ENCODE results near the gene MFAP2. TPM values are rescaled to one million over a fixed set of nuclear protein-coding genes. Genes with fewer than 3 reads are reported as not detected.

Gene MFAP2
- total and polyA plus RNA-seq, 2 experiments from 2014 or later: 129 to 255 TPM

GRCh38 chr1:17004466-17005364, 24.3 kb upstream of the MFAP2 start:
- Histone ChIP-seq H3F3A (replicated peaks; ENCODE audit: low read depth) (0 out of 2 replicates have a peak, but pooled peaks cover 5% of the 10 kb centered on the region), H2AFZ (no peak overlapping the region), H3K4me1 (ENCODE audit: insufficient read depth) (peaks cover 10% of the 10 kb centered on the region), H3K27ac (ENCODE audit: low read depth) (no peak overlapping the region), H3K27me3 (ENCODE audit: insufficient read depth) (no peaks in the 10 kb centered on the region), H3K36me3 (ENCODE audit: insufficient read depth) (no peaks in the 10 kb centered on the region; the same call in none of the 2 replicates), H4K20me1 (replicated peaks; ENCODE audit: insufficient read depth) (peaks cover 8% of the 10 kb centered on the region; the same call in 1 of the 2 replicates), H3K79me2 (replicated peaks; ENCODE audit: insufficient read depth) (peaks cover 6% of the 10 kb centered on the region), H3K4me3 (no peak overlapping the region), H3K4me2 (no peak overlapping the region), H3K9me2 (ENCODE audit: insufficient read depth) (no peaks in the 10 kb centered on the region)
- peaks cover 17% of the 10 kb centered on the region for H3K4me1 Mint-ChIP-seq
- no peak overlapping the region for H3K4me3 Mint-ChIP-seq
- DNase-seq (ENCODE audit: low spot score) (peak; percentile 44), ATAC-seq (peak; percentile 12; the same call in 2 of the 3 replicates)
- no peaks in the 10 kb centered on the region for H3K9me3 Mint-ChIP-seq
- H3K36me3 Mint-ChIP-seq (ENCODE audit: low read depth): peaks cover 27% of the 10 kb centered on the region
- TF ChIP-seq JUNB (IDR thresholded peaks at IDR 0.05; ENCODE audit: unreplicated experiment) (no peak), CTCF (conservative IDR thresholded peaks at IDR 0.05; ENCODE audit: low read depth in 2 of 2) (peak; percentile 23 to 52; a peak in 3 of 4 replicates)
- no peak overlapping the region for H3K27ac Mint-ChIP-seq
- H3K27me3 Mint-ChIP-seq (ENCODE audit: insufficient read depth, low read depth, poor library complexity): peaks cover 9% of the 10 kb centered on the region

- Mint-ChIP-seq H3K4me1 (peaks cover 4% of the 10 kb centered on the region; the same call in 2 of the 3 replicates), H3K27me3 (ENCODE audit: insufficient read depth, low read depth, poor library complexity) (peaks cover 12% of the 10 kb centered on the region), H3K9me3 (no peaks in the 10 kb centered on the region), H3K27ac (no peak overlapping the region), H3K4me3 (no peak overlapping the region), H3K36me3 (ENCODE audit: low read depth) (peaks cover 40% of the 10 kb centered on the region)
- H3K4me3 ChIP-seq: no peak overlapping the region
- H3K9me2 ChIP-seq (ENCODE audit: insufficient read depth): no peaks in the 10 kb centered on the region
- no peak for DNase-seq (ENCODE audit: low spot score)
- H4K20me1 ChIP-seq (replicated peaks; ENCODE audit: insufficient read depth): peaks cover under 1% of the 10 kb centered on the region; the same call in 1 of the 2 replicates
- ATAC-seq: no peak
- H3K4me1 ChIP-seq (ENCODE audit: insufficient read depth): peaks cover 7% of the 10 kb centered on the region
- H3K27ac ChIP-seq (ENCODE audit: low read depth): no peak overlapping the region
- no peak overlapping the region for H2AFZ ChIP-seq
- H3K36me3 ChIP-seq (ENCODE audit: insufficient read depth): no peaks in the 10 kb centered on the region; the same call in none of the 2 replicates
- no peaks in the 10 kb centered on the region for H3K79me2 ChIP-seq (replicated peaks; ENCODE audit: insufficient read depth)
- no peak for TF ChIP-seq EZH2 (IDR thresholded peaks at IDR 0.05; ENCODE audit: low read depth, unreplicated experiment)
- no peak for TF ChIP-seq JUNB (IDR thresholded peaks at IDR 0.05; ENCODE audit: unreplicated experiment)
- no peak for TF ChIP-seq ZNF462 (CRISPR knock-in tag; IDR thresholded peaks at IDR 0.05)
- TF ChIP-seq ZNF114 (CRISPR knock-in tag; IDR thresholded peaks at IDR 0.05): no peak
- no peaks in the 10 kb centered on the region for H3F3A ChIP-seq (replicated peaks; ENCODE audit: low read depth)
- H3K4me2 ChIP-seq: no peak overlapping the region
- no peaks in the 10 kb centered on the region for H3K27me3 ChIP-seq (ENCODE audit: insufficient read depth)
Observed at GRCh38 chr1:17002524-17002902, 22.1 kb upstream of the MFAP2 start.
